Mucosa of descending colon (tissue), 3 donors: ENCODE results near the gene FZD2. TPM values are rescaled to one million over a fixed set of nuclear protein-coding genes. Genes with fewer than 3 reads are reported as not detected.
"Not testable (repeated sequence)": the region's sequence is repeated elsewhere in the genome, so short reads cannot be mapped to it uniquely, and the experiment has no call there.

Source experiments
- ATAC-seq: fragments of 200-7000 bp; cut with Tn5 transposase; one replicate; pipeline ENCODE4 v1.9.1; 2020; ENCODE audit warnings: mild to moderate bottlenecking, moderate library complexity
- DNase-seq, 3 donors: peaks; one replicate each; pipeline ENCODE4 v3.0.0-alpha.2; 2020
- H3K36me3 ChIP-seq: fragments of 200-600 bp; one replicate; pipeline ENCODE4 v1.8.0; 2021; ENCODE audit warnings: low read depth, mild to moderate bottlenecking
- H3K4me1 ChIP-seq: fragments of 200-600 bp; one replicate; pipeline ENCODE4 v1.8.0; 2021; ENCODE audit warnings: low read depth, mild to moderate bottlenecking
- H3K4me3 ChIP-seq: fragments of 200-600 bp; one replicate; pipeline ENCODE4 v1.8.0; 2021; ENCODE audit warnings: mild to moderate bottlenecking
- H3K9me3 ChIP-seq: fragments of 200-600 bp; one replicate; pipeline ENCODE4 v1.8.0; 2021; ENCODE audit warnings: mild to moderate bottlenecking
- intact Hi-C, 2 donors: fragments of 100-400 bp; cut with DNase I in 1 of 2; cut with micrococcal nuclease in 1 of 2; formaldehyde crosslinking; loops; one replicate each; pipeline versions ENCODE4 v1.11.0 to v1.11.1; 2022; cut with DNase I, micrococcal nuclease
- long read RNA-seq, 2 donors: library from polyadenylated mRNA; unstranded; transcript quantifications; one replicate each; pipeline ENCODE4 v2.0.0, GENCODE V29; 2019 to 2021
- total RNA-seq, 3 donors: library from RNA; stranded (reverse); fragmentation: NEBNext Ultra II Directional in 2 of 3; extraction: Animal tissue kit (Norgen Biotek cat#: 25700) in 2 of 3; gene quantifications; one replicate each; pipeline versions ENCODE4 v1.2.1 to v1.2.4, GENCODE V29; 2021 to 2023
- TF ChIP-seq, protein P1 (sequence below): fragments of 200-600 bp; IDR thresholded peaks from one replicate; pipeline ENCODE4 v1.8.0; 2022; ENCODE audit warnings: antibody characterized with exemption, mild to moderate bottlenecking
- donor health status: DM: no; HTN: no; CAD: no; lungs with moderate emphysema.
- donor health status: DM: no; HTN: no; CAD: no.
- donor health status: DM: no; HTN: yes; CAD: no.

The FZD2 gene
- total RNA-seq = 1 to 10 TPM in 2 of 3 donors, under 1 TPM in 1; 0.58 to 3.0 (median 1.5) TPM
- long read RNA-seq, donor 1, transcript FZD2-201 (1 exons, 2,112 nt) = major isoform, 14 of 14 reads
- long read RNA-seq, donor 1, partial matches to known transcripts = 0 of 14 reads
- long read RNA-seq, donor 1, other reads (novel, unspliced or antisense) = 0 of 14 reads
- long read RNA-seq, donor 2 = 0 reads

DNA sequence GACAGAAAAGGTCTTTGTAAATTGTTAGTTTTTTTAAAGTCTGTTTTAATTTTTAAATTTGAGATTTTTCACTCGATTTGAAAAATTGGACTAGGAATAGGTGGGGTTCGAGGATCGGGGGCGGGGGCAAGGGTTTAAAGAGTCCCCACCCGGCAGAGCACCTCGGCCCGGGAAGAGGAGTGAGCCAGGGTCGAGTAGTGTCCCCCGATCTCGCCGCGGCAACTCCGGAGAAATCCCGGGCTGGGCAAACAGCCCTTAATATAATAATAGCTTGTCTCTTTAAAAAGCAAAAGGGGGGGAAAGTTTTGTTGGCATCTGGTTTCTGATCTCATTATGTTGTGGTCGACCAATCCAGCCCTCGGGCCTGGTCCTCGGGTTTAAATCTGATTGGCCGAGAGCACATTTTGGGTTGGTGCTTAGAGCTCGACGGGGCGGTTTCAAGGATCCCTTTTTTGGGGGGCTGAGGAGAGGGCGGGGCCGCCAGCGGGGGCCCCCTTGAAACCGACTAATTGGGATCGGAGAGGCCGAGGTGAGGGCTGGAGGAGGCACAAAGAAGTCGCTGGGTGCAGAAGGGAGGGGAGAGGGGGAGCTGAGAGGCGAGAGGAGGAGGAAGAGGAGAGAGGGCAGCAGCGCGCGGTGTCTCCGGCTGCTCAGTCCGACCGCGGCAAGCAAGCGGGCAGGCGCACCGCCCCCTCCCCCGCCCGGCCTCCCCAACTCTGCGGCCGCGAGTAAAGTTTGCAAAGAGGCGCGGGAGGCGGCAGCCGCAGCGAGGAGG is at the start of gene FZD2:
FZD2 (plus strand) TSS at position 653 of the 775 bp plus-strand sequence. CDS start 205 bp downstream, outside the sequence.
- Histone ChIP-seq H3K9me3 (no peaks in the 10 kb centered on the region), H3K4me1 (peaks cover 8% of the 10 kb centered on the region), H3K4me3 (no peak within 1 kb of the TSS), H3K36me3 (no peaks in the 10 kb centered on the region)
- intact Hi-C loops = no loop called here
- ATAC-seq (peak; percentile 75), DNase-seq (peak; percentile 65 to 77 (median 72))
- TF ChIP-seq, protein P1, sequence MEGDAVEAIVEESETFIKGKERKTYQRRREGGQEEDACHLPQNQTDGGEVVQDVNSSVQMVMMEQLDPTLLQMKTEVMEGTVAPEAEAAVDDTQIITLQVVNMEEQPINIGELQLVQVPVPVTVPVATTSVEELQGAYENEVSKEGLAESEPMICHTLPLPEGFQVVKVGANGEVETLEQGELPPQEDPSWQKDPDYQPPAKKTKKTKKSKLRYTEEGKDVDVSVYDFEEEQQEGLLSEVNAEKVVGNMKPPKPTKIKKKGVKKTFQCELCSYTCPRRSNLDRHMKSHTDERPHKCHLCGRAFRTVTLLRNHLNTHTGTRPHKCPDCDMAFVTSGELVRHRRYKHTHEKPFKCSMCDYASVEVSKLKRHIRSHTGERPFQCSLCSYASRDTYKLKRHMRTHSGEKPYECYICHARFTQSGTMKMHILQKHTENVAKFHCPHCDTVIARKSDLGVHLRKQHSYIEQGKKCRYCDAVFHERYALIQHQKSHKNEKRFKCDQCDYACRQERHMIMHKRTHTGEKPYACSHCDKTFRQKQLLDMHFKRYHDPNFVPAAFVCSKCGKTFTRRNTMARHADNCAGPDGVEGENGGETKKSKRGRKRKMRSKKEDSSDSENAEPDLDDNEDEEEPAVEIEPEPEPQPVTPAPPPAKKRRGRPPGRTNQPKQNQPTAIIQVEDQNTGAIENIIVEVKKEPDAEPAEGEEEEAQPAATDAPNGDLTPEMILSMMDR = no peak

DNA sequence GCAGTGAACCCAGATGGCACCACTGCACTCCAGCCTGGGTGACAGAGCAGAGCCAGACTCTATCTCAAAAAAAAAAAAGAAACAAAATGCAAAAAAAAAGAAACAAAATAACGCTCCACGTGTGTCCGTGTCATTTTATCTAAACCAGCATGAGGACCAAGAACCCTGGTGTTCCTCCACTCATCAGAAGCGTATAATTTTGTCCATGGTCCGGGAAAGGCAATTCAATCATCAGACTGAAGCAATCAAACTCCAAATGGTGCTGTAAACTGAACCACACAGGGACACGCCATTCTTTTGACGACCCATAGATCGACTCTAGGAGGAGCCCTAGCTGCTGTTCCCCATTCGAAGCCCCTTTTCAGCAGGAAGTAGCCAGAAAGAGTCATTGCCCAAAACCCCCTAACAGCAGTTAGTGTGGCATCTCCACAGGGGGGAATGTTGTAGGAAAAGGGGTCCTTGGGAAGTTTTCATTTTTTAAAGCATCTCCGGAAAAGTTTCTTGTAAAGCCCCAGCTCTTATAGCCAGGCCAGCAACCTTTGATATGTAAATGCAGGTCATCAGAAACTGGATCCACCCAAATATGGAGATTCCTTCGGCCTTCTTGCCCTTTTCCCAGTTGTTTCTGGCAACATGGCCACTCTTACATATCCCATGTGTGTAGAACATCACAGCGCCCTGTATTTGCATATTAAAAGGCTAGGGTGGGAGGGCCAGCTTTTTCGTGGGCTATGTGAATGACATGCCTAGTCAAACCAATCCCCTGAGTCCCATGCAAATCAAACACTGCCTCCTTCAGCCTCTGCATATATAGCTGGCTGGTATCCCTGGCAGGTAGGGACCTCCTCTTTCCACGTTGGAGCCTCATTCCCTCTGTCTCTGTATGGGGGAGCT is 45.8 kb upstream of the FZD2 start:
- DNase-seq, H3K36me3 ChIP-seq, H3K4me3 ChIP-seq, intact Hi-C loops, H3K4me1 ChIP-seq, ATAC-seq, H3K9me3 ChIP-seq: not testable (repeated sequence)

DNA sequence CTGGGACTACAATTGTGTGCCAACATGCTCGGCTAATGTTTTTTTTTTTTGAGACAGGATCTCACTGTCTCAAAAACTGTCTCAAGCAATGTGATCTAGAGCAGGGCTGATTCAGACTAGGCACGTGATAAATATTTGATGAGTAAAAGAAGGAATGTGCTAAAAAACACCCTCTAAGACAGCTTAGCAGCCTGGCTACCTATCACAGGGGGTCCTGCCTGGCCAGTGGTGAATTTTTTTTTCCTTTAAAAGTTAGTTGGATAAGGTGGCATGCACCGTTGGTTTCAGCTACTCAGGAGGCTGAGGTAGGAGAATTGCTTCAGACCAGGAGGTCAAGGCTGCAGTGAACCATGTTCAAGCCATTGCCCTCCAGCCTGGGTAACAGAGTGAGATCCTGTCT is 39.3 kb upstream of the FZD2 start:
- no peaks in the 10 kb centered on the region for H3K36me3 ChIP-seq
- TF ChIP-seq, protein P1 = no peak
- no peak overlapping the region for H3K4me3 ChIP-seq
- no peaks in the 10 kb centered on the region for H3K4me1 ChIP-seq
- DNase-seq = no peak
- no peaks in the 10 kb centered on the region for H3K9me3 ChIP-seq
- intact Hi-C loops = no loop called here
- ATAC-seq = no peak

DNA sequence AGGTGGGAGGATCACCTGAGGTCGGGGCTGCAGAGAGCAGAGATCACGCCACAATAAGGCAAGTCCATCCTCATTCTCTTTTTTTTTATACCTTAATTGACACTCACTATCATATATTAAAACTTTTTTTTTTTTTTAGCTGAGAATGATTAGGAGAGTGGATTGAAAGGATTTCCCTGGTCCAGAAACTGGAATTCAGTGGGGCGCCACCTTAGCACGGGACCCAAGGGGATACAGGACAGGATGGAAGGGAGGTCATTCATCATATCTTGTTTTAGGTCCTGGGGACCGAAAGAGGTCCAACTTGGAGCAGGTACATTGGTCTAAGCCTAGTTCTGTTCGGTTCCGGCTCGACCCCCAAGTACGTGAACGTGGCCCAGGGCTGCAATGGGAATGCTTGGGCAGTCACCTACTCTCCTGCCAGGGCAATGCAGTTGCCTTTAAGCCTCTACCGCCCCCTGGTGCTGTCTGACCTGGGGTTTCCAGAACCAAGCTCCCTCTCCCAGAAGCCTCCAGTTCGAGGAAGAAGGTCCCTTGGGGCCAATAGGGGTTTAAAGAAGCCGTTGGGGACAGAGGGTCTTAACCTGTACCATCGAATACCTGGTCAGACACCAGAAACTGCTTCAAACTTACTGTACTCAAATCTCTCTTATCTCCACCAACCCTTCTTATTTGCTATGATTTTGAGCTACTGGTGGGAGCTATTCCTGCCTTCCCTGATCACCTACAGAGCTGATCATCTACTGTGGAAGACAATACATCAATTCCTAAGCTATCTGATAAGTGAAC is 34.2 kb upstream of the FZD2 start:
- TF ChIP-seq, protein P1 = no peak
- ATAC-seq = peak; percentile 71
- peak; percentile 56 to 81 (median 77) for DNase-seq
- intact Hi-C loops = no loop called here
- H3K4me3 ChIP-seq = no peak overlapping the region
- H3K9me3 ChIP-seq = peaks cover 7% of the 10 kb centered on the region
- no peaks in the 10 kb centered on the region for H3K36me3 ChIP-seq
- H3K4me1 ChIP-seq = no peaks in the 10 kb centered on the region

DNA sequence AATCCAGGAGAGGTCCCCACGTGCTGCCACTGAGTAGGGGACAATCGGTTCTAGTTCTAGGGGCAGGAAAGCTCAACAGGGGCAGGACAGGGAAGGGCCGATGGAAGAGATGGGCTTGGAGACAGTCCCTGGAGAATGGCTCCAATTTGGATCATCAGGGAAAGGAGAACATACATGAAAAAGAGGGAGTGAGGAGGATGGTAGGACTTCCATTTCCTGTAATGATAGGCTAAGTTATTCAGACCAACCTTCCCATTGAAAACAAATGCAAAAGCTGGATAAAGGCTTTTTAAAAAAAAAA is 33.7 kb upstream of the FZD2 start:
- H3K4me3 ChIP-seq = no peak overlapping the region
- H3K4me1 ChIP-seq = no peaks in the 10 kb centered on the region
- no peaks in the 10 kb centered on the region for H3K36me3 ChIP-seq
- peaks cover 7% of the 10 kb centered on the region for H3K9me3 ChIP-seq
- TF ChIP-seq, protein P1 = no peak
- DNase-seq = no peak
- ATAC-seq = no peak
- intact Hi-C loops = no loop called here
